Measurements from ENCODE around the gene PPP1CA.
"Not testable (repeated sequence)": the region's sequence is repeated elsewhere in the genome, so short reads cannot be mapped to it uniquely, and the experiment has no call there.

PPP1CA gene

DNA sequence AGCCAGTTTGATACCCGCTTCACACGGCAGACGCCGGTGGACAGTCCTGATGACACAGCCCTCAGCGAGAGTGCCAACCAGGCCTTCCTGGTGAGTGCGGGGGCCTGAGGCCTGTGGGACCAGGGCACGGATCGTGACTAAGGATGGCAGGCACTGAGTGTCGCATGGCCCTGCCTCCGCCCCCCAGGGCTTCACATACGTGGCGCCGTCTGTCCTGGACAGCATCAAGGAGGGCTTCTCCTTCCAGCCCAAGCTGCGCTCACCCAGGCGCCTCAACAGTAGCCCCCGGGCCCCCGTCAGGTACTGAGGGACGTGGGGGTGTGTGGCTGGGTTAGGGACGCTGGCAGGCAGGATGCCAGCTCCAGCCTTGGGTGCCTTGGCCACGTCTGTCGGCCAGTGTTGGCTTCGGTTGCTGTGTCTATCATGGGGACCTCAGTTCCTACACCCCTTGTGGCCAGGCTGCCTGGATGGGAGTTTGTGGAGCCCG, 32.8 kb upstream of the PPP1CA start:
- DNase-seq = no peak

DNA sequence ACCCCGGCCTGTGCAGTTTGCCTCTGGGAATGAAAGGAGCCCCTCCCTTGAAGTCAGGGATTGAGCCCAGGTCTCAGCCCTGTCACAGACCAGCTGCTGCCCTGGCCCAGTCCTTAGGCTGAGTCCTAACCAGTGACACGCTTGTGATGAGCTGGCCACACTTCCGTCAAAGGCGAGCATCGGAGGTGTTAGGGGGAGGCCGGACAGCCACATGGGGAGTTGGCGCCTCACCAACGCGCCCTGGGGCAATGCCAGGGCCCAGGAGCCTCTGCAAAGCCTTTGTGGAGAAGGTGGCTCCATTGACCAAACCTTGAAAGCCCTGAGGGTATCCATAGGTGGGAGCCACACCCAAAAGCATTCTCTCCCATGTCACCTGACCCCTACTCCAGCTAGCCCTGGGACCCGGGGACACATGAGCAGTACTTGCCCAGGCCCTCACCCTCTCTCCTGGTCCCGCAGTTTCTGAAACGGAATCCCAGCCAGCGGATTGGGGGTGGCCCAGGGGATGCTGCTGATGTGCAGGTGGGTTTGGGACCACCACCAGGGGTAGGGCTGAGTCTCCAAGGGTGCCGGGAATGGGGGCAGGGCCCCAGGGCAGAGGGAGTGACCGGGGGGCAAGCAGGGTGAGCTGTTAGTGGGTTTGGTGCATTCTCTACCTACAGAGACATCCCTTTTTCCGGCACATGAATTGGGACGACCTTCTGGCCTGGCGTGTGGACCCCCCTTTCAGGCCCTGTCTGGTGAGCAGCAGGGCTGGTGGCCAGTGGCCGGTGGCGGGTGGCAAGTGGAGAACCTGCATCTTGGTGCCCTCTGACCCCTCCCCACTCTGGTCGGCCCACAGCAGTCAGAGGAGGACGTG, 32.1 kb upstream of the PPP1CA start:
- DNase-seq = no peak

DNA sequence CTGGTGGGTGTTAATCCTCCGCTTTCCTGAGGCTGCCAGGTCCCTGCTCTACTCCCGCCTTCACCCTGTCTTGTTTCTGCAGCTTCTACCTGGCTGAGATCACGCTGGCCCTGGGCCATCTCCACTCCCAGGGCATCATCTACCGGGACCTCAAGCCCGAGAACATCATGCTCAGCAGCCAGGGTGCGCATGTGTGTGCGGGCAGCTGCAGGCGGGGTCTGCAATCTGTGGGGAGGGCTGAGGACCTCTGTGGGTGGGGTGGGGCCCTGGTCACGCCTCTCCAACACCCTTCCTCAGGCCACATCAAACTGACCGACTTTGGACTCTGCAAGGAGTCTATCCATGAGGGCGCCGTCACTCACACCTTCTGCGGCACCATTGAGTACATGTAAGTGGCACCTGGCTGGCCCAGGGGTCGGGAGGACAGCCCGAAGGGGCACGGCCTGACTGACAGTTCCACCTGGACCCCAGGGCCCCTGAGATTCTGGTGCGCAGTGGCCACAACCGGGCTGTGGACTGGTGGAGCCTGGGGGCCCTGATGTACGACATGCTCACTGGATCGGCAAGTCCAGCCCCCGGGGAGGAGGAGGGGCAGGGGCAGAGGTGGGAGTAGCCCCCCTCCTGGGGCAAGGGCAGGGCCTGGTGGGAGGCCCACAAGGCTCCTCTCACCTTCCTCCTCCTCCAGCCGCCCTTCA, 31.1 kb upstream of the PPP1CA start:
- DNase-seq = no peak

GRCh38 chr11:67431346-67432249, 29.9 kb upstream of the PPP1CA start:
- DNase-seq = no peak

- no peak for DNase-seq
These were observed 28.1 kb upstream of the PPP1CA start for GRCh38 chr11:67429722-67430121.

- no peak for DNase-seq
These were observed 27.5 kb upstream of the PPP1CA start for GRCh38 chr11:67429038-67429668.

DNA sequence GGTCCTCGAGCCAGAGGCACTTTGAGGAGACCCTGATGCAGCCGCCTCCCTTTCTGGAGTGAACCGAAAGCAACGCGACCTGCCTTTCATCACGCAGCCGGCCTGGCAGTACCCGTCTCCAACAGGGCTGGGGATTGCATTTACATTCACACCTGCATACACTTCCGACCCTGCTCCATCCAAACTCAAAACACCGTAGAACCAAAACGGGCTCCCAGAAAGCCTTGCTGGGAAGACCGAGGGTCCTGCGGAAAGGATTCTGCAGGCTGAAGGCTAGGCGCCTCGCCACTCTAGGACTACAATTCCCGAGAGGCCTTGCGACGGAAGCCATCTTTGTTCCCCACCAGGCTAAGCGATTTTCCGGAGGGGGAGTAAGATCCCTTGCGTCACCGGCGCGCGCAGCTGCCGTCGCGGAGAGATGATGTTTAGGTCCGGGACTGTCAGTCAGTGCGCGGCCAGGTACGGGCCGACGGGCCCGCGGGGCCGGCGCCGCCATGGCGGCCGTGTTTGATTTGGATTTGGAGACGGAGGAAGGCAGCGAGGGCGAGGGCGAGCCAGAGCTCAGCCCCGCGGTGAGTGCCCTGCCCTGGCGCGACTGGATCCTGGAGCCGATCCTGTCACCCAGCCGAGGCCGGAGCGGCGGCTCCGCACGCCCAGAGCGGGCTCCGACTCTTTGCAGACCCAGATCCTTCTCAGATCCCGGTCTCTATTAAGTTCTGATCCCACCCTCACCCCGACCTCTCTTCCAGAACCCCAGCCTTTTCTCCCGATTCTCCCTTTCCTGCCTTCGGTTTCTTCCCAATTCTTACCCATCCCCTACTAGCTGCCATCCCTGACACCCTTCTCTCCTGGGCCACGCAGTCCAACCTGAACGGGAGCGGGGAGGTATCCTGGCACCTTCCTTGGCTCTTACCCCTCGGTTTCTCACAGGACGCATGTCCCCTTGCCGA, 26.7 kb upstream of the PPP1CA start, which contains the start of gene RPS6KB2:
TSS of gene RPS6KB2 (plus strand) at position 443 of the 950 bp plus-strand sequence. CDS start at position 495, 52 bp downstream.
- peak; percentile 96 to 97 for DNase-seq

DNA sequence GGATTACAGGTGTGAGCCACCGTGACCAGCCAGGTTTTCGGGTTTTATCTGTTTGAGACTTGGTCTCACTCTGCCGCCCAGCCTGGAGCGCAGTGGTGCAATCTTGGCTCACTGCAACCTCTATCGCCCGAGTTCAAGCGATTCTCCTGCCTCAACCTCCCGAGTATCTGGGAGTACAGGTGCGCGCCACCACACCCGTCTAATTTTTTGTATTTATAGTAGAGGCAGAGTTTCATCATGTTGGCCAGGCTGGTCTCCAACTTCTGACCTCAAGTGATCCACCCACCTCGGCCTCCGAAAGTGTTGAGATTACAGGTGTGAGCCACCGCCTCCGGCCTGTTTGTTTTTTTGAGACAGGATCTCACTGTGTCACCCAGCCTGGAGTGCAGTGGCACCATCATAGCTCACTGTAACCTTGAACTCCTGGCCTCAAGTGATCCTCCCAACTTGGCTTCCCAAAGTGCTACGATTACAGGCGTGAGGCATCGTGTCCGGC, 25.8 kb upstream of the PPP1CA start:
- not testable (repeated sequence) for DNase-seq

- DNase-seq = no peak
These were observed 22.4 kb upstream of the PPP1CA start for GRCh38 chr11:67423891-67424613.

DNA sequence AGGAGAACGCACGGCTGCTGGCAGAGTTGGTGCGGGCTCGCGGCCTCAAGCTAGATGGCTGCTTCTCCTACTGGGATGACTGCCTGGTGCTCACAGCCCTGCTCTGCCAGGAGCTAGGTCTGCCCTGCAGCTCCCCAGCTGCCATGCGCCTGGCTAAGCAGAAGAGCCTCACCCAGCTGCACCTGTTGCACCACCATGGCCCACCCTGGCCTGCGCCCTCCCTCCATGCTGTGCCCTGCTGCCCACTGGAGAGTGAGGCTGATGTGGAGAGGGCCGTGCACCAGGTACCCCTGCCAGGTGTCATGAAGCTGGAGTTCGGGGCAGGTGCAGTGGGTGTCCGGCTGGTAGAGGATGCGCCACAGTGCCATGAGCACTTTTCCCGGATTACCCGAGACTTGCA, 21.8 kb upstream of the PPP1CA start:
- no peak for DNase-seq

- no peak for DNase-seq
These were observed 21.2 kb upstream of the PPP1CA start for GRCh38 chr11:67422891-67423290.

GRCh38 chr11:67421430-67422031, 19.9 kb upstream of the PPP1CA start:
- no peak for DNase-seq

- DNase-seq = peak; percentile 89 to 90
These were observed 19.2 kb upstream of the PPP1CA start for GRCh38 chr11:67420646-67421429.

GRCh38 chr11:67420147-67420645, 18.5 kb upstream of the PPP1CA start:
- DNase-seq = no peak

GRCh38 chr11:67419325-67420049, 17.8 kb upstream of the PPP1CA start:
- no peak for DNase-seq

DNA sequence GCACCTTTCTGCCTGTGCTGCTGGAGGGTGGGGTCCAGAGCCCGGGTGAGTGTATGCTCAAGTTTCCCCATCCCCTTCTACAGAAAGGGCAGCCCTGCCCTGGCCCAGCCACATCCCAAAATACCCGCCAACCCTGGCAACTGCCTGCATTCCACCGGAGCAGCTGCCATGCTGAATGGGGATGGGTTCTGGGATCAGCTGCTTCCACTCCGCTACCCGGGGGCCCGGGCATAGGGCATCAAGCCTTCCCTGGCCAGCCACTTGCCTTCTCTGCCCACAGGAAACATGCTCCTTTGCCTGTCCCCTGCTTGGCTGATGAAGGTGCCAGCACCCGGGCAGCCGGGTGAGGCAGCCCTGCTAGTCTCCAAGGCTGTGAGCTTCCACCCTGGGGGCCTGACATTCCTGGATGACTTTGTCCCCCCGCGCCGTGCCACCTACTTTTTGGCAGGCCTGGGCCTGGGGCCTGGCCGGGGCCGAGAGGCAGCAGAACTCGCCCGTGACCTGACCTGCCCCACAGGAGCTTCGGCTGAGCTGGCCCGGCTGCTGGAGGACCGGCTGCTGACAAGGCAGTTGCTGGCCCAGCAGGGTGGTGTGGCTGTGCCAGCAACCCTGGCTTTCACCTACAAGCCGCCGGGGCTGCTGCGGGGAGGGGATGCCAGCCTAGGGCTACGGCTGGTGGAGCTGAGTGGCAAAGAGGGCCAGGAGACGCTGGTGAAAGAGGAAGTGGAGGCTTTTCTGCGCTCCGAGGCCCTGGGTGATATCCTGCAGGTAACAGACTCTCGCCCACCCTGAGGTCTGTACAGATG, 17.0 kb upstream of the PPP1CA start:
- DNase-seq = no peak

DNA sequence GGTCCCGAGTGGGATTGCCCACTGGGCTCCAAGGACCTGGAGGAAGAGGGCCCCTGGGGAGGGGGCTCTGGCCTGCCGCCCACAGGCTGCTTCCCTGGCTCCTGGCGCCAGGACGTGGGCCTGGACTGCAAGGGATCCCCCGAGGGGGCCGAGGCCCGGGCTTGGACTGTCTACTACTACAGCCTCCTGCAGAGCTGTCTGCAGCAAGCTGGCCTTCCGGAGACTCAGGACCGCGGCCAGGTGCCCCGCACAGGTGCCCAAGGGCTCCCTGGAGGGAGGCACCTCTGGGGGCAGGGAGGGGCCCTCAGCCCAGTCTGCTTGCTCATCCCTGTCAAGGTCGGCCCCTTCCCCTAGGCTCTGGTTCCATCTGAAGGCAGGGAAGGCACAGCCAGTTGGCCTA, 15.8 kb upstream of the PPP1CA start:
- no peak for DNase-seq
